Testis (tissue), 3 donors: ENCODE measurements around the gene PURA. TPM values are rescaled to one million over a fixed set of nuclear protein-coding genes. Genes with fewer than 3 reads are reported as not detected.

Source experiments
- DNase-seq: peaks from one replicate; pipeline ENCODE4 v3.0.0-alpha.2; 2019
- H3K27ac ChIP-seq, 2 donors: fragments of 200-600 bp; sonication (generic); one replicate each; pipeline ENCODE4 v1.5.1; 2019
- H3K27me3 ChIP-seq: fragments of 200-600 bp; sonication (generic); one replicate; pipeline ENCODE4 v1.5.1; 2019
- H3K36me3 ChIP-seq: fragments of 200-600 bp; sonication (generic); one replicate; pipeline ENCODE4 v1.5.1; 2017; ENCODE audit warnings: low read depth; ENCODE audit errors: missing control alignments
- H3K4me1 ChIP-seq: fragments of 200-600 bp; sonication (generic); one replicate; pipeline ENCODE4 v1.5.1; 2019
- H3K4me3 ChIP-seq, 2 donors: fragments of 200-600 bp; sonication (generic); one replicate each; pipeline ENCODE4 v1.5.1; 2017 to 2019
- H3K9me3 ChIP-seq: fragments of 200-600 bp; sonication (generic); one replicate; pipeline ENCODE4 v1.5.1; 2017
- CTCF ChIP-seq, 3 experiments: fragments of 450-650 bp in 2 of 3; fragments of 200-600 bp in 1 of 3; sonication (generic) in 1 of 3; IDR thresholded peaks; one replicate each; pipeline ENCODE4 v1.5.1; 2016 to 2019; ENCODE audit warnings: antibody characterized with exemption in 3 of 3, mild to moderate bottlenecking in 2 of 3, moderate library complexity in 1 of 3
- POLR2A ChIP-seq: fragments of 450-650 bp; IDR thresholded peaks from one replicate; pipeline ENCODE4 v1.6.1; 2017; ENCODE audit warnings: antibody characterized with exemption, mild to moderate bottlenecking, moderate library complexity
- WGBS, 2 donors: methylation state at CpG; one replicate each; pipeline ENCODE4 v1.1.5; 2018; 5-methylcytosine and 5-hydroxymethylcytosine counted together
- intact Hi-C: fragments of 100-400 bp; cut with DNase I; formaldehyde crosslinking; loops from one replicate; pipeline ENCODE4 v1.15.1; 2023; ENCODE audit warnings: low total_unique reads
- polyA plus RNA-seq: library from polyadenylated mRNA; stranded (reverse); fragments of 350-450 nt; fragmentation: Illumina TruSeq; extraction: RNeasy Lipid Tissue Mini Kit (QIAGEN cat#74804); gene quantifications from one replicate; pipeline ENCODE4 v1.2.3, GENCODE V29; 2014; ENCODE audit warnings: low read depth, low replicate concordance; ENCODE audit not compliant: insufficient read depth
- total RNA-seq, 2 donors: library from RNA; depleted of rRNA; stranded (reverse); fragments of >200 nt; gene quantifications; one replicate each; pipeline ENCODE4 v1.2.3, GENCODE V29; 2016

PURA gene
- total and polyA plus RNA-seq, 3 donors from 2014 or later, result 9.3 to 26.9 (median 22.9) TPM

GRCh38 chr5:140172483-140172882, 58.6 kb downstream of the PURA start:
- intact Hi-C loops, result no loop called here
- H3K9me3 ChIP-seq, result no peaks in the 10 kb centered on the region
- DNase-seq, result no peak
- no peaks in the 10 kb centered on the region for H3K27me3 ChIP-seq
- no peak overlapping the region for H3K27ac ChIP-seq
- H3K4me3 ChIP-seq, result no peak overlapping the region
- H3K36me3 ChIP-seq, result no peaks in the 10 kb centered on the region
- H3K4me1 ChIP-seq, result peaks cover 8% of the 10 kb centered on the region
- TF ChIP-seq POLR2A (no peak), CTCF (IDR thresholded peaks at IDR 0.05) (no peak)
- WGBS, 2 donors, result 75 to 90% methylated on average over 2 of the region's 2 CpGs

DNA sequence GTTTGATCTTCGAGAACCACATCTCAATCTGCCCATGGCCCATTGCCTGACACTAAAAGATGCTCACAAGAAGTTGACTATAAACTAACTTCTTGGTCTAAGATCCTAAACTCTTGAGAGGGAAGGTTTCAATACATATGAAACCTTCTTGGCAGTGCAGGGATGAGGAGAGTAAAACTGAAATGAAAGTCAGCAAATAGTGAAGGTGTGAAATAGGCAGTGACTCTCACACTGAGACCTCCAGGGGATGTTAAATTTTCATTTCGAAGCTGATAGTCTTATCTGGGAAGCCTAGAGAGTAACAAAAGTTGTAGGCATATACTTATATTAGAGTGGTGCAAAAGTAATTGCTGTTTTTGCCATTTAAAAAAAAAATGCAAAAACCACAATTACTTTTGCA, 60.1 kb downstream of the PURA start:
- peak overlapping the region in 1 of 2 donors; percentile 96 for H3K4me3 ChIP-seq
- H3K27ac ChIP-seq, result peak overlapping the region in 1 of 2 donors; percentile 98
- no peaks in the 10 kb centered on the region for H3K27me3 ChIP-seq
- no peak for DNase-seq
- TF ChIP-seq CTCF (IDR thresholded peaks at IDR 0.05) (no peak), POLR2A (no peak)
- intact Hi-C loops, result no loop called here
- no peaks in the 10 kb centered on the region for H3K9me3 ChIP-seq
- WGBS, 2 donors, result 52 to 70% methylated on average over 2 of the region's 2 CpGs
- no peaks in the 10 kb centered on the region for H3K36me3 ChIP-seq
- peaks cover 12% of the 10 kb centered on the region for H3K4me1 ChIP-seq

- WGBS, 2 donors, result 1 to 5% methylated on average over 4 to 23 of the region's 61 CpGs
- H3K4me3 ChIP-seq, result peak within 1 kb of the TSS; percentile 88 to 96
These were observed 60.8 kb downstream of the PURA start, which contains the start of gene CYSTM1 for GRCh38 chr5:140174465-140175366. TSS of gene CYSTM1 (plus strand) at chr5:140175188. CDS start at chr5:140194466, 19,278 bp downstream.

More at GRCh38 chr5:140174465-140175366, 60.8 kb downstream of the PURA start, which contains the start of gene CYSTM1:
- Histone ChIP-seq H3K36me3 (no peaks in the 10 kb centered on the region), H3K27ac (peak within 1 kb of the TSS; percentile 98 to 99), H3K9me3 (no peaks in the 10 kb centered on the region), H3K4me1 (peaks cover 12% of the 10 kb centered on the region), H3K27me3 (no peaks in the 10 kb centered on the region)
- peak; percentile 98 for DNase-seq
- TF ChIP-seq CTCF (IDR thresholded peaks at IDR 0.05) (no peak), POLR2A (peak; percentile 91)
- intact Hi-C loops, result no loop called here

Other genes with a start within 250 kb of the PURA start
- gene NRG2, start 70.8 kb upstream of the PURA start, total RNA-seq, result 10 to 100 TPM; 13.0 to 23.2 TPM
- gene NRG2, start 70.8 kb upstream of the PURA start, polyA plus RNA-seq, result 4.8 TPM
- gene IGIP, start 11.8 kb downstream of the PURA start, total RNA-seq, result 10 to 100 TPM; 11.1 to 12.1 TPM
- 7.1 TPM for gene IGIP, start 11.8 kb downstream of the PURA start, polyA plus RNA-seq
- gene CYSTM1, start 61.1 kb downstream of the PURA start, total RNA-seq, result 10 to 100 TPM; 33.5 to 43.6 TPM
- gene CYSTM1, start 61.1 kb downstream of the PURA start, polyA plus RNA-seq, result 115 TPM
- 100 to 1,000 TPM; 156 to 185 TPM for gene PFDN1, start 189.0 kb downstream of the PURA start, total RNA-seq
- gene PFDN1, start 189.0 kb downstream of the PURA start, polyA plus RNA-seq, result 62.4 TPM
- gene HBEGF, start 232.5 kb downstream of the PURA start, total RNA-seq, result 10 to 100 TPM; 23.2 to 23.9 TPM
- 8.2 TPM for gene HBEGF, start 232.5 kb downstream of the PURA start, polyA plus RNA-seq
- gene SLC4A9, start 246.1 kb downstream of the PURA start, total RNA-seq, result 1 to 10 TPM in 1 of 2 donors, under 1 TPM in 1; 0.81 to 1.2 TPM
- 1.2 TPM for gene SLC4A9, start 246.1 kb downstream of the PURA start, polyA plus RNA-seq